Keratinocyte (primary cell): ENCODE results near the gene SF3A1. TPM values are rescaled to one million over a fixed set of nuclear protein-coding genes. Genes with fewer than 3 reads are reported as not detected.

Experiments used
- DNase-seq: peaks from one replicate; pipeline ENCODE4 v3.0.0-alpha.2; 2011; ENCODE audit warnings: low read depth, missing footprints, low spot score
- FAIRE-seq: peaks from 2 replicates; lab custom pipeline; 2011; peaks lifted over from hg19 to GRCh38; lab: Jason Lieb, UNC
- H2AFZ ChIP-seq: 2 replicates; pipeline ENCODE4 v1.6.0; 2012; ENCODE audit warnings: low read length, control low read depth, inconsistent platforms; ENCODE audit not compliant: control insufficient read depth
- H3K27ac ChIP-seq: 2 replicates; pipeline ENCODE4 v1.5.1; 2011; ENCODE audit warnings: low read length; ENCODE audit not compliant: control insufficient read depth, insufficient read depth
- H3K27me3 ChIP-seq: 3 replicates; pipeline ENCODE4 v1.6.0; 2011; ENCODE audit warnings: low read length; ENCODE audit not compliant: control insufficient read depth, insufficient read depth; ENCODE audit errors: extremely low read depth
- H3K36me3 ChIP-seq, 2 experiments: 2 replicates in 1 of 2; 3 replicates in 1 of 2; pipeline ENCODE4 v1.5.1; 2011; ENCODE audit warnings: low read length in 2 of 2, mild to moderate bottlenecking in 1 of 2; ENCODE audit not compliant: control insufficient read depth in 2 of 2, insufficient read depth in 2 of 2; ENCODE audit errors: extremely low read depth in 1 of 2
- H3K4me1 ChIP-seq: 3 replicates; pipeline ENCODE4 v1.5.1; 2011; ENCODE audit warnings: low read length; ENCODE audit not compliant: control insufficient read depth, insufficient read depth; ENCODE audit errors: extremely low read depth
- H3K4me2 ChIP-seq: 3 replicates; pipeline ENCODE4 v1.6.0; 2011; ENCODE audit warnings: low read depth, low read length; ENCODE audit not compliant: control insufficient read depth, insufficient read depth; ENCODE audit errors: extremely low read depth
- H3K4me3 ChIP-seq, 3 experiments: fragments of 200-600 bp in 1 of 3; sonication (generic) in 1 of 3; 2 replicates in 2 of 3; 3 replicates in 1 of 3; pipeline ENCODE4 v1.5.1; 2011 to 2016; ENCODE audit warnings: low read length in 3 of 3, mild to moderate bottlenecking in 3 of 3, control low read depth in 2 of 3, inconsistent platforms in 1 of 3, low read depth in 1 of 3, mixed read lengths in 1 of 3, mixed run types in 1 of 3, moderate library complexity in 1 of 3; ENCODE audit not compliant: control insufficient read depth in 2 of 3, insufficient read depth in 2 of 3; ENCODE audit errors: extremely low read depth in 1 of 3
- H3K79me2 ChIP-seq: 2 replicates; pipeline ENCODE4 v1.6.0; 2012; ENCODE audit warnings: low read length; ENCODE audit not compliant: control insufficient read depth, insufficient read depth
- H3K9ac ChIP-seq: 3 replicates; pipeline ENCODE4 v1.6.0; 2011; ENCODE audit warnings: low read length; ENCODE audit not compliant: control insufficient read depth, insufficient read depth; ENCODE audit errors: extremely low read depth
- H3K9me1 ChIP-seq: 3 replicates; pipeline ENCODE4 v1.6.0; 2011; ENCODE audit warnings: low read length; ENCODE audit not compliant: control insufficient read depth, insufficient read depth; ENCODE audit errors: extremely low read depth
- H3K9me3 ChIP-seq: 2 replicates; pipeline ENCODE4 v1.5.1; 2012; ENCODE audit warnings: low read depth, low read length; ENCODE audit not compliant: control insufficient read depth
- H4K20me1 ChIP-seq: 3 replicates; pipeline ENCODE4 v1.6.0; 2011; ENCODE audit warnings: low read length; ENCODE audit not compliant: control insufficient read depth, insufficient read depth; ENCODE audit errors: extremely low read depth
- EZH2 ChIP-seq: IDR thresholded peaks from one replicate; pipeline ENCODE4 v1.6.1; 2012; ENCODE audit warnings: inconsistent platforms, mild to moderate bottlenecking, low read length, moderate library complexity
- dilution Hi-C: fragments of 300-500 bp; cut with MboI; formaldehyde crosslinking; loops from one replicate; pipeline ENCODE4 v1.7.0; 2020; ENCODE audit warnings: low sequenced_read_pairs; ENCODE audit not compliant: extremely low pct_ligation_motif_present
- polyA plus RNA-seq, 5 experiments: library from polyadenylated mRNA; depleted of rRNA in 3 of 5; stranded (reverse) in 3 of 5; stranded (forward) in 1 of 5; unstranded in 1 of 5; fragments of >200 nt; gene quantifications; 1 replicate in 1 of 5; 2 replicates in 3 of 5; 3 replicates in 1 of 5; pipeline versions ENCODE4 v1.2.1 to v1.2.3, GENCODE V29; 2011 to 2012; ENCODE audit warnings: missing spikeins in 2 of 5, low read depth in 1 of 5, low replicate concordance in 1 of 5
- TF ChIP-seq, protein P1 (sequence below), 3 experiments: IDR thresholded peaks in 1 of 3; conservative IDR thresholded peaks in 1 of 3; optimal IDR thresholded peaks in 1 of 3; 2 replicates in 2 of 3; 3 replicates in 1 of 3; pipeline versions ENCODE3 to v1.5.1; 2011; ENCODE audit warnings: low read length in 3 of 3, mild to moderate bottlenecking in 3 of 3, moderate library complexity in 2 of 3, control low read depth in 1 of 3, inconsistent platforms in 1 of 3; ENCODE audit not compliant: insufficient read depth in 2 of 3; ENCODE audit errors: extremely low read depth in 1 of 3

SF3A1 gene
- polyA plus RNA-seq, 1 donor (not counting 4 experiments of a cell fraction or from before 2014, with no cell fraction given), result 34.2 TPM

- Histone ChIP-seq H3K79me2 (peaks cover 7% of the 10 kb centered on the region), H4K20me1 (peaks cover 4% of the 10 kb centered on the region), H3K4me1 (peaks cover 20% of the 10 kb centered on the region), H3K4me3 (no peak overlapping the region), H3K36me3 (peaks cover 53 to 61% of the 10 kb centered on the region in 2 experiments), H2AFZ (no peak overlapping the region), H3K9me1 (no peaks in the 10 kb centered on the region), H3K9me3 (no peaks in the 10 kb centered on the region), H3K9ac (no peak overlapping the region), H3K27me3 (no peaks in the 10 kb centered on the region), H3K4me2 (no peak overlapping the region), H3K27ac (no peak overlapping the region)
- dilution Hi-C loops, result no loop called here
- FAIRE-seq (no peak), DNase-seq (no peak)
- TF ChIP-seq, protein P1, sequence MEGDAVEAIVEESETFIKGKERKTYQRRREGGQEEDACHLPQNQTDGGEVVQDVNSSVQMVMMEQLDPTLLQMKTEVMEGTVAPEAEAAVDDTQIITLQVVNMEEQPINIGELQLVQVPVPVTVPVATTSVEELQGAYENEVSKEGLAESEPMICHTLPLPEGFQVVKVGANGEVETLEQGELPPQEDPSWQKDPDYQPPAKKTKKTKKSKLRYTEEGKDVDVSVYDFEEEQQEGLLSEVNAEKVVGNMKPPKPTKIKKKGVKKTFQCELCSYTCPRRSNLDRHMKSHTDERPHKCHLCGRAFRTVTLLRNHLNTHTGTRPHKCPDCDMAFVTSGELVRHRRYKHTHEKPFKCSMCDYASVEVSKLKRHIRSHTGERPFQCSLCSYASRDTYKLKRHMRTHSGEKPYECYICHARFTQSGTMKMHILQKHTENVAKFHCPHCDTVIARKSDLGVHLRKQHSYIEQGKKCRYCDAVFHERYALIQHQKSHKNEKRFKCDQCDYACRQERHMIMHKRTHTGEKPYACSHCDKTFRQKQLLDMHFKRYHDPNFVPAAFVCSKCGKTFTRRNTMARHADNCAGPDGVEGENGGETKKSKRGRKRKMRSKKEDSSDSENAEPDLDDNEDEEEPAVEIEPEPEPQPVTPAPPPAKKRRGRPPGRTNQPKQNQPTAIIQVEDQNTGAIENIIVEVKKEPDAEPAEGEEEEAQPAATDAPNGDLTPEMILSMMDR (optimal IDR thresholded peaks at IDR 0.05 in 1 of 3, IDR thresholded peaks at IDR 0.05 in 1 of 3, conservative IDR thresholded peaks at IDR 0.05 in 1 of 3; ENCODE audit: extremely low read depth in 1 of 3, insufficient read depth in 2 of 3, low read length in 3 of 3), result no peak
- TF ChIP-seq EZH2, result no peak
Measured at GRCh38 chr22:30296833-30297232, 59.9 kb downstream of the SF3A1 start.

DNA sequence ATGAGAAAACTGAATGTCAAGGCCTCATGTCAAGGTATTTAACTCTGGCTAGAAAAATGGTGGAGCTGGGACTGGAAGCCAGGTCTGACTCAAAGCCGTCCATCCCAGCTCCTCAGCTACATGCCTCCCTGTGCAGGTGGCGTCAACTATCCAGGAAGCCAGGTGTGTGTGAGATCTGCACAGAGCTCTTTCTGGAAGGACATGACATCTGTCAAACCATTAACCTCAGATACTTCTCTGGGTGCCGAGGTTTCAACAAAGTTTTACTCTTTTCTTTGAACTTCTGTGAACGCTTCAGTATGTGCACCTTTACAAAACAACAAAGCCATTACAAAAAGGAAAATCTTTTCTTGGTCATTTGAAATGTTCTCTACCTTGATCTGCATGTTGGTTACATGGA is 60.4 kb downstream of the SF3A1 start:
- TF ChIP-seq, protein P1 (optimal IDR thresholded peaks at IDR 0.05 in 1 of 3, IDR thresholded peaks at IDR 0.05 in 1 of 3, conservative IDR thresholded peaks at IDR 0.05 in 1 of 3; ENCODE audit: extremely low read depth in 1 of 3, insufficient read depth in 2 of 3, low read length in 3 of 3), result no peak
- TF ChIP-seq EZH2, result no peak
- Histone ChIP-seq H3K9me1 (no peaks in the 10 kb centered on the region), H3K4me3 (no peak overlapping the region), H3K9me3 (no peaks in the 10 kb centered on the region), H3K4me1 (peaks cover 20% of the 10 kb centered on the region), H3K4me2 (no peak overlapping the region), H2AFZ (no peak overlapping the region), H3K27ac (no peak overlapping the region), H3K79me2 (peaks cover 6% of the 10 kb centered on the region), H4K20me1 (peaks cover 4% of the 10 kb centered on the region), H3K27me3 (no peaks in the 10 kb centered on the region), H3K9ac (no peak overlapping the region), H3K36me3 (peaks cover 52 to 56% of the 10 kb centered on the region in 2 experiments)
- DNase-seq, result no peak
- dilution Hi-C loops, result no loop called here
- no peak for FAIRE-seq
